GM21825 (cell line): ENCODE measurements around the gene CADM1.

ENCODE experiments used
- ATAC-seq: cut with Tn5 transposase; IDR thresholded peaks from one replicate; pipeline ENCODE4 v1.9.1; 2021; ENCODE audit warnings: mild to moderate bottlenecking, moderate library complexity; ENCODE audit not compliant: unreplicated experiment

CADM1 gene

GRCh38 chr11:115132436-115133228, 371.6 kb downstream of the CADM1 start:
- ATAC-seq: no peak

GRCh38 chr11:115129473-115130289, 374.5 kb downstream of the CADM1 start:
- no peak for ATAC-seq

- ATAC-seq: no peak
Measured at GRCh38 chr11:115128226-115128625, 376.0 kb downstream of the CADM1 start.

- ATAC-seq: no peak
Measured at GRCh38 chr11:115127790-115128189, 376.4 kb downstream of the CADM1 start.

- ATAC-seq: peak; percentile 80
Measured at GRCh38 chr11:115126515-115127208, 377.6 kb downstream of the CADM1 start.

GRCh38 chr11:115126092-115126491, 378.1 kb downstream of the CADM1 start:
- peak; percentile 17 for ATAC-seq

- ATAC-seq: no peak
Measured at GRCh38 chr11:115124786-115125185, 379.4 kb downstream of the CADM1 start.

GRCh38 chr11:115123641-115124040, 380.6 kb downstream of the CADM1 start:
- no peak for ATAC-seq

GRCh38 chr11:115122274-115122673, 381.9 kb downstream of the CADM1 start:
- no peak for ATAC-seq
